Effector CD8-positive, alpha-beta T cell (primary cell): ENCODE results near the gene UBXN7.
"Not testable (repeated sequence)": the region's sequence is repeated elsewhere in the genome, so short reads cannot be mapped to it uniquely, and the experiment has no call there.

Experiments
- DNase-seq: peaks from one replicate; lab custom pipeline; 2025; lab: John Stamatoyannopoulos, UW
- total RNA-seq, 4 experiments: gene quantifications; one replicate each; lab custom pipeline; 2026; lab: John Stamatoyannopoulos, UW

UBXN7 gene, protein sequence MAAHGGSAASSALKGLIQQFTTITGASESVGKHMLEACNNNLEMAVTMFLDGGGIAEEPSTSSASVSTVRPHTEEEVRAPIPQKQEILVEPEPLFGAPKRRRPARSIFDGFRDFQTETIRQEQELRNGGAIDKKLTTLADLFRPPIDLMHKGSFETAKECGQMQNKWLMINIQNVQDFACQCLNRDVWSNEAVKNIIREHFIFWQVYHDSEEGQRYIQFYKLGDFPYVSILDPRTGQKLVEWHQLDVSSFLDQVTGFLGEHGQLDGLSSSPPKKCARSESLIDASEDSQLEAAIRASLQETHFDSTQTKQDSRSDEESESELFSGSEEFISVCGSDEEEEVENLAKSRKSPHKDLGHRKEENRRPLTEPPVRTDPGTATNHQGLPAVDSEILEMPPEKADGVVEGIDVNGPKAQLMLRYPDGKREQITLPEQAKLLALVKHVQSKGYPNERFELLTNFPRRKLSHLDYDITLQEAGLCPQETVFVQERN
- 62.2 to 126 (median 121) reads per million in 4 experiments for total RNA-seq

DNA sequence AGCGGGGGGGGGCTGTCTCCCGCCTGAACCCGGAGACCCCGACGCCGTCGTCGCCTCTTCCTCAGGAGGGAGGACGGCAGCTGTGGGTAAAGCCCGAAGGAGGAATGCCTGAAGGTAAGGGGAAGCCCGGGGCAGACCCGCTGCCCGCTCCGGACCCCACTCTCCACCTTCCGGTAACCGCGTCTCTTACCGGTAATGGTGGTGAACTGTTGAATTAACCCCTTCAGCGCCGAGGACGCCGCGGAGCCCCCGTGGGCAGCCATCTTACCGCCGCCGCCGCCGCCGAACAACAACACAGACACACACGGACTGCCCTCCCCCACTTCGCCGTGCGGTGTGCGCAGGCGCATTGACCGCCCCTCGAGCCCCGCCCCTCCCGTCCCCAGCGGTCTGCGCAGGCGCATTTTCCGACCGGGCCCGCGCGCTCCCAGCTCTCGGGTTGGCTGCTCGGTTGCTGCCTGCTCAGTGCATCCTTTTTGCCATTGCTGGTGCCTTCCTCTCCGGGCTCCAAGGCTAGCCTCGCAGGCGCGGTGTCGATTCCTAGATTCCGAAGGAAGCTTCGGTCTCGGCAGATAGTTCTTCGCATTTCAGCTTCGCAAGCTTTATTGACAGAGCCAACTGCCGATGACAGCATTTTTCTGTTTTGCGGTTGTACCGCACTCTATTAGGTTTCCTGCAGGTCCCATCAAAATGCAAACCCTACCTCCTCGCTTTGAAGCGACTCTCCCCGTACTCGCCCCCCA, at the start of gene UBXN7:
TSS of gene UBXN7 (minus strand) at position 291 of the 743 bp plus-strand sequence. CDS start at position 263, 28 bp downstream.
- DNase-seq, result peak; percentile 97

DNA sequence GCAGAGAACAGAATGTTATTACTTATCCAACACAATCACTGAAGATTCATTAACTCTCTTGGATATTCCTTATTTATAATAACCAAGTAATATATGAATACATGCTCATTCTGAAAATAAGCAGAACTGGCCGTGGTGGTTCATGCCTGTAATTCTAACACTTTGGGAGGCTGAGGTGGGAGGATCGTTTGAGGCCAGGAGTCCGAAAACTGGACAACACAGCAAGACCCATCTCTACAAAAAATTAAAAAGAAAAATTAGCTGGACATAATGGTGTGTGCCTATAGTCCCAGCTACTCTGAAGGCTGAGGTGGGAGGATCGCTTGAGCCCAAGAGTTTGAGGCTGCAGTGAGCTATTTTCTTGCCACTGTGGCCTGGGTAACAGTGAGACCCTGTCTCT, 45.5 kb upstream of the UBXN7 start:
- DNase-seq, result no peak

DNA sequence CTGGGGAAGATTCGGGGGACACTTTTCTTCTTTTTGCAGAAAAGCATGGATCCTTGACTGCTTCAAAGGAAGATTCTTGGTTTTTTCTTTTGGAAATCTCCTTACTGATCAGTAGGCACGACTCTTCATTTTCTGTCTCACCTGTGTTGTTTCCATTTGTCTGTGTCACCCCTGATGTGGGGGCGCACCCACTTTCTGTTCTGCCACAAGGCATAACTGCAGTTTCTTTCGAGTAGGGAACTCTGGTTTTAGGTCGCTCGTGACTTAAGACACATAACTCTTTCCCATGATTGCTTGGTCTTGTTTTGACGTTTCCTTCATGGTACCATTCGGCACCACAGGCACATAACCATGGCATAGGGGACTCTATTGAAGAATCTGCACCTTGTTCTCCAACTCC, 40.1 kb upstream of the UBXN7 start:
- DNase-seq, result no peak

DNA sequence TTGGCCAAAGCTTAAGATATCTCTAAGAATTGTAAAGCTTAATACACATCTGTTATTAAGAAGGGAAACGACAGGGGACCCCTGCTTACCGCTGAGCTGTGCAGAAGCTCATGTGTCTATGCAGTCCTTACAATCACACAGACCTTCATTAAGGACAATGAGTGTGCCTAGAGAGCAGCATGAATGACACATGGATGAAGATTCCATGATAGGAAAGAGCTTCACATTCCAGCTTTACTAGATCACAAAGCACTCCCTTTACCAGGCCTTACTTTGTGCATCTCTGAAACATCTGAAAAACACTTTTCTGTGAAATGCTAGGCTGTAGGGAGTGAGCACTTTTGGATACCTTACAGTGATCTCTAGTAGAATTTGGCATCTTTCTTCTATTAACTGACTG, 39.3 kb upstream of the UBXN7 start:
- no peak for DNase-seq

DNA sequence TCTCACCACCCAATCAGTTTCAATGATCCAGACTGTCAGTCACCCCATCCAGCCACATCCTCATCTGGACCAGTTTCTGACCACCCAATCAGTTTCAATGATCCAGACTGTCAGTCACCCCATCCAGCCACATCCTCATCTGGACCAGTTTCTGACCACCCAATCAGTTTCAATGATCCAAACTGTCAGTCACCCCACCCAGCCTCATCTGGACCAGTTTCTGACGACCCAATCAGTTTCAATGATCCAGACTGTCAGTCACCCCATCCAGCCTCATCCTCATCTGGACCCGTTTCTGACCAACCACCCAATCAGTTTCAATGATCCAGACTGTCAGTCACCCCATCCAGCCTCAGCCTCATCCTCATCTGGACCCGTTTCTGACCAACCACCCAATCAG, 38.0 kb upstream of the UBXN7 start:
- DNase-seq, result not testable (repeated sequence)

DNA sequence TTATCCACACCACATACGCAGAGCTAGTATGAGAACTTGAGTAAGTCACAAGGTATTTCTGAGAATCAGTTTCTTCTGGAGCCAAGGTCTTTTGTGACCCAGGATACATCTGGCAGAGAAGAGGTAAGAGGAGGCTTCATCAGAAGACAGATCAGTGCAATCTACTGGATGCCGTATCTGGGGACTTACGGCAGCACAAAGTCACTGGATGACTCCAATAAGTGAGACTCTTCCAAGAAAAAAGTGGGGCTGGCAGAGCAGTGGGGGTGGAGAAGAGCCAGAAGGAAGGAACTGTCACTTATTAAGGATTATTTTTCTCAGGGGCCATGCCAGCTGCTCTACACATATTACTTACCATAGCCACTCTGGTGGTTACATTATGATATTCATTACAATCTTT, 31.6 kb upstream of the UBXN7 start:
- DNase-seq, result no peak

DNA sequence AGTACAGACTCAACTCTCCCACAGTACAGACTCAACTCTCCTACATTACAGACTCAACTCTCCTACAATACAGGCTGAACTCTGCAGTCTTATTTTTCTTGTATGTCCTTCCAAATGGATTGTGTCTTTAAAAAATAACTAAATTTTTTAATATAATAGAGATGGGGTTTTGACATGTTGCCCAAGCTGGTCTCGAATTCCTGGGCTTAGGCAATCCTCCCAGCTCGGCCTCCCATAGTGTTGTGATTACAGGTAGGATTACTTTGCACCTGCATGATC, 31.2 kb upstream of the UBXN7 start:
- no peak for DNase-seq

DNA sequence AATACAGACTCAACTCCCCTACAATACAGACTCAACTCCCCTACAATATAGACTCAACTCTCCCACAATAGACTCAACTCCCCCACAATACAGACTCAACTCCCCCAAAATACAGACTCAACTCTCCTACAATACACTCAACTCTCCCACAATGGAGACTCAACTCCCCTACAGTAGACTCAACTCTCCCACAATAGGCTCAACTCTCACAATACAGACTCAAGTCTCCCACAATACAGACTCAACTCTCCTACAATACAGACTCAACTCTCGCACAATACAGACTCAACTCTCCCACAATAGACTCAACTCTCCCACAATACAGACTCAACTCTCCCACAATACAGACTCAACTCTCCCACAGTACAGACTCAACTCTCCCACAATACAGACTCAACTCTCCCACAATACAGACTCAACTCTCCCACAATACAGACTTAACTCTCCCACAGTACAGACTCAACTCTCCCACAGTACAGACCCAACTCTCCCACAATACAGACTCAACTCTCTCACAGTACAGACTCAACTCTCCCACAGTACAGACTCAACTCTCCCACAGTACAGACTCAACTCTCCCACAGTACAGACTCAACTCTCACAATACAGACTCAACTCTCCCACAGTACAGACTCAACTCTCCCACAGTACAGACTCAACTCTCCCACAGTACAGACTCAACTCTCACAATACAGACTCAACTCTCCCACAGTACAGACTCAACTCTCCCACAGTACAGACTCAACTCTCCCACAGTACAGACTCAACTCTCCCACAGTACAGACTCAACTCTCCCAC, 30.7 kb upstream of the UBXN7 start:
- not testable (repeated sequence) for DNase-seq

DNA sequence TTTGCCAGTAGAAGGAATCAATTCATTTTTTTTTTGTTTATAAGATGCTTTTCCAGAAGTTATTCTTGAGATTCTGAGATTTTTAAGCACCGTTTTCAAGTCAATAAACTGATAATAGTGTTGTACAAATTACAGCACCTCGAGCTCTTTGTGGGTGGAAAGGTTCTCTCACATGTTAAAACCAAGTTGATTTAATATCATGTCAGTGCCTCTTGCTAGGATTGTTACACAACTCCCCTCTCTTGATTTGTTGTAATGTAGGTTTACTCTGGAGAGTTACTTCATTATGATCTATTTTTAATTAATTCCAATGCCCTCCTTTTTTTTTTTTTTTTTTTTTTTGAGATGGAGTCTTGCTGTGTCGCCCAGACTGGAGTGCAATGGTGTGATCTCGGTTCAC, 25.8 kb upstream of the UBXN7 start:
- no peak for DNase-seq

DNA sequence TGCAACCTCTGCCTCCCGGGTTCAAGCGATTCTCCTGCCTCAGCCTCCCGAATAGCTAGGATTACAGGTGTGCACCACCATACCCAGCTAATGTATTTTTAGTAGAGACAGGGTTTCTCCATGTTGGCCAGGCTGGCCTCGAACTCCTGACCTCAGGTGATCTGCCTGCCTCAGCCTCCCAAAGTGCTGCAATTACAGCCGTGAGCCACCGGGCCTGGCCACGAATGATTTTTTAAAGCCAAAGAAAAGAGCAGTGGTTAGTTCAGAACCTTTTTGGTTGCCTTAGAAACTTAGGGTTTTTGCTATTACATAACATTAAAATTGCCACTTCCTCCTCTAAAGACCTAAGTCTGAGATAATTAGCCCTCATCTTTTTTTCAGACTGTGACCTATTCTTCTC, 25.2 kb upstream of the UBXN7 start:
- not testable (repeated sequence) for DNase-seq

DNA sequence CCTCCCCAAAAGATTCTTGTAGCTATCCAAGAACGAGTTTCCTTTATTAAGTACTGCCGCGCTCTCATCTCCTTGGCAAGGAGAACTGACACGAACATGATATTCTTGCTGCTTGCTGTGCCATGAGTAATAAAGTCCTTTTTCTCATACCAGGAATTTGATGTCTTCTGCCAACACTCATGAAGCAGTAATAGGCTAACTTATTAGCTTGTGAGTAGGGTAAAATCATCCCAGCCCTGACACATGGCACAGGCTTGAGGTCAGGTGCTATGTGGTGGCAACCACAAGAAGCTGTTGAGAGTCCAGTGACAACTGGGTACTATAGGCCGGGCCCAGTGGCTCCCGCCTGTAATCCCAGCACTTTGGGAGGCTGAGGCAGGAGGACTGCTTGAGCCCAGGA, 22.7 kb upstream of the UBXN7 start:
- no peak for DNase-seq

DNA sequence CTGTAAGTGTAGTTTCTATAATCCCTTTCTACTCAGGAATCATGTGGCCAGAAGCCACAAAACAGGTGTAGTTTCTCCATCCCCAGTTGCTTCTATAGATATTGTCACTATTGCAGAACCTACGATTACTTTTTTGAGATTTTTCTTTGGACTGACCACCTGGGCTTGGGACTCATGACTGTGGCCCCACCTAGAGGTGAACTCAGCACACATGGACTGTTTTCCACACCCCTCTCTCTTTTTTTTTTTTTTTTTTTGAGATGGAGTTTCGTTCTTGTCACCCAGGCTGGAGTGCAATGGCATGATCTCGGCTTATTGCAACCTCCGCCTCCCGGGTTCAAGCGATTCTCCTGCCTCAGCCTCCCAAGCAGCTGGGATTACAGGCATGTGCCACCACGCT, 13.2 kb upstream of the UBXN7 start:
- not testable (repeated sequence) for DNase-seq

DNA sequence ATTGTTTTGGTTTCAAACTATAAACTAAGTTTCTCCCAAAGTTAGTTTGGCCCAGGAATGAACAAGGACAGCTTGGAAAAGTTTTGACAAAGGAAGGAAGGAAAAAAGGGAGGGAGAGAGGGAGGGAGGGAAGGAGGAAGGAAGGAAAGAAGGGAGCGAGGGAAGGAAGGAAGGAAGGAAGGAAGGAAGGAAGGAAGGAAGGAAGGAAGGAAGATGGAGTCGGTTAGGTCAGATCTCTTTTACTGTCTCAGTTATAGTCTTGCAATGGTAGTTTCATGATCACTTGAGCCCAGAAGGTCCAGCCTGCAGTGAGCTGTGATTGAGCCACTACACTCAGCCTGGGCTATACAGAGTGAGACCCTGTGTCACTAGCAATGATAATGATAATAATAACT, 12.3 kb upstream of the UBXN7 start:
- no peak for DNase-seq

DNA sequence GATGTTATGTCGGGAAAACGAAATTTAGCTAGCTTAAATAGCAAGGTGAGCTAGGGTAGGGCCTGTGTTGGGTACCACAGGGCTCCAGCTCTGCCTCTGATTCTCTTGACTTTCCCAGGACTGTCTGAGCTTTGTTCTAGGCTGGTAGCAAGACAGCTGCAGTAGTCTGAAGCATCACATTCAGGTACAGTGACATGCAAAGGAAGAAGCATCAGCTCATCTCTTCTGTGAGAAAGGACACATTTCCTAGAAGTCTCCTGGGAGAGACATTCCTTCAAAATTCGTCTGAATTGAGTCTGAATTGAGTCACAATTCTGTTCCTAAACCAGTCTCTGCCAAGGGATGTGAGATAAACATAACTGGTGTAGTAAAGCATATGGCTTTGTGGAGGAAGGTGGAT, 8.5 kb upstream of the UBXN7 start:
- no peak for DNase-seq

DNA sequence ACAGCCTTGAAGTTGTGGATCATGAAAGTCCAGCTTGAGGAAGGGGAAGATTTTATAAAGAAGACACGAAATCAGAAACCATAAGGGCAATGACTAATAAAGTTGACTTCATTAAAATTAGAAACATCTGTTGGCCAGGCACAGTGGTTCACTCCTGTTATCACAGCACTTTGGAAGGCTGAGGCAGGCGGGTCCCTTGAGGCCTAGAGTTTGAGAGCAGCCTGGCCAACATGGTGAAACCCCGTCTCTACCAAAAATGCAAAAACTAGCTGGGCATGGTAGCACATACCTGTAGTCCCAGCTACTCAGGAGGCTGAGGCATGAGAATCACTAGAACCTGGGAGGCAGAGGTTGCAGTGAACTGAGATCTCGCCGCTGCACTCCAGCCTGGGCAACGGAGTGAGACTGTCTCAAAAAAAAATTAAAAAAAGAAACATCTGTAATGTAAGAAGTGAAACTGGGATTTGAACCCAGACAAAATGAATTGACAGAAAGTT, 7.9 kb upstream of the UBXN7 start:
- DNase-seq, result no peak

DNA sequence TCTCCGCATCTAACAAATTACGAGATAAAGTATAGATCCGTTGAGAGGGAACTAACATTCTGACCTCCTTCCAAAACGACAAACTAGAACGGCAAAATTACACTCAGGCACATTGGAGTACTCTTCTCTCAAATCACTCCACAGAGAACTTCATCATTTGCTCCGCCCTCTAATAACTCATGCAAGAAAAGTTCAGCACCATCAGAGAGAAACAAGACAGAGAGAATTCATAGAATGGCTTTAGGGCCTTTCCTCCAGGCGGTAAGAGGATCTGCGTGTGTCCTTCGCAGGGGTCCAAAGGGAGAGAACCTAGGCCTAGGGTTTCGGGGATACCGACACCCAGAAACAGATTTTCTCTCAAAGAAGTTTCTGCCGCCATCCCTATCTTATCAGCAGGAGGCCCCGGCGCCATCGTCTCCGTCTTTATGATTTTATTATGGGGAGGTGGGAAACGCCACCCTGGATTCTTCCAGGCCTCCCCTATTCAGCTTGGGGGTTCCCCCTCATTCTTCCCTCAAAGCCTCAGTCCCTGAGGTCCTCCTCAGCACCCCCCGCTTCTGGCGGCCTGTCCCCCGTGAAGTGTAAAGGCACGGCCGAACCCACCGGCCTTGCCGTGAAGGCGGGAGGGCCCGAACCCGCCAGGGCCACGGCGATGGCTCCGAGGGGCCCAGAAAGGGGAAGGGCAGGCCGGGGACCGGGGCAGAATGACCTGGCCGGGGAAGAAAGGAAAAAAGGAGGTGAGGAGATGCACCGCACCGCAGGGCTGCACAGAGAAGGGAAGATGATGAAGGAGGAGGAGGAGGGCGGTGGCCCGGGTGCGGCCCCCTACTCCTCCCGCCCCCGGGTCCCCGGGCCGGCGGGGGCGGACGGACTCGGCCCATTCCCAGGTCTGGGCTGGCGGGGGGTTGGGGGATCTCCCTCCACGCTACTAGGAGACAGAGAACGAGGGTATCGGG, 768 bp downstream of the UBXN7 start:
- DNase-seq, result no peak

DNA sequence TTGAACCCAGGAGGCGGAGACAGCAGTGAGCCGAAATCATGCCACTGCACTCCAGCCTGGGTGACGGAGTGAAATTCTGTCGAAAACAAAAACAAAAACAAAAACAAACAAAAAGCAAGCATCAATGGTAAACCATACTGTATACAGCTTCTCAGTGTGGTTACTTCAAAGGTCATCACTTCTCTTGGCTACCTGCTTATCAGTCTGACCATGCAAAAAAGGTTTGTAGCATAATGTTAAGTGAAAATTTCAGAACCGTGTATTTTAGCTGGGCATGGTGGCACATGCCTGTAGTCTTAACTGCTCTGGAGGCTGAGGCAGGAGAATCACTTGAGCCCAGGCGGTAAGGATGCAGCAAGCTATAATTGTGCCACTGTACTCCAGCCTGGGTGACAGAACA, 4.2 kb downstream of the UBXN7 start:
- DNase-seq, result no peak

DNA sequence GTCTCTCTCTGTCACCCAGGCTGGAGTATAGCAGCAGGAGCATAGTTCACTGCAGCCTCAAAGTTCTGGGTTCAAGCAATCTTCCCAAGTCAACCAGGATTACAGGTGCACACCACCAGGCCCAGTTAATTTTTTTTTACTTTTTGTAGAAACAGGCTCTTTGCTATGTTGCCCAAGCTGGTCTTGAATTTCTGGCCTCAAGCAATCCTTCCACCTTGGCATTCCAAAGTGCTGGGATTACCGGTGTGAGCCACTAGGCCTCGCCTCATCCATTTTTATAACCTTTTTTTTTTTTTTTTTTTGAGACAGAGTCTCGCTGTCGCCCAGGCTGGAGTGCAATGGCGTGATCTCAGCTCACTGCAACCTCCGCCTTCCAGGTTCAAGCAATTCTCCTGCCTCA, 7.8 kb downstream of the UBXN7 start:
- DNase-seq, result not testable (repeated sequence)

DNA sequence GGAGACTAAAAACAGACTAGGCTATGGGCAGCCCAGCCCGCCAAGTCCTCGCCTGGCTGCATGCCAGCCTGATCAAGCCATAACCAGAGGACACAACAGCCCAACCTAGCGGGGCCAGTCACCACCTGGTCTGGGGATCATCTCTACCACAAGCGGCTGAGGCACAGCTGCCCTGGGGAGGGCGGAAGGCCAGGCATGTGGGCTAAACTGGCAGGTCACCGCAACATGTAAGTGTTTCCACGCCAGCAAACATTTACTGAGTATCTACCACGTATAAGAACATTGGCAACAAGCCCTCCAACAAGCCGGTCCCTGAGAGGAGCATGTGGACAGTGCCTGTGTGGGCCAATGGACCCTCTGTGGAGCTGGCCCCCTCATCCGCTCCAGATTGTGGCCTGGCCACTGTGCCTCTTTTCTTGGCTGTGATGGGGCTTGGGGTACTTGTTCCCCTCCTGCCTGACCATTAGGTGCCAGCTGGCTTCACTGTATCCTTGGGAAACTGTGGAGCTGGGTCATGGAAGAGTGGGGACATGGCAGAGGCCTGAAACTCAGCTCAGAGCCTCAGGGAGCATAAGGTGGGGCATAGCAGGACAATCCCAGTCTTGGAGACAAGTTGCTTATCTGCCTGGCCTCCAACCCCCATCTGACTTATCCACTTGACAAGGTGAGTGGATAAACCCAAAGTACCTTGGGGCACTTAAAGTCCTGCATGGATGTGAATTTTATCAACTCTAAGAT, 9.0 kb downstream of the UBXN7 start:
- no peak for DNase-seq

DNA sequence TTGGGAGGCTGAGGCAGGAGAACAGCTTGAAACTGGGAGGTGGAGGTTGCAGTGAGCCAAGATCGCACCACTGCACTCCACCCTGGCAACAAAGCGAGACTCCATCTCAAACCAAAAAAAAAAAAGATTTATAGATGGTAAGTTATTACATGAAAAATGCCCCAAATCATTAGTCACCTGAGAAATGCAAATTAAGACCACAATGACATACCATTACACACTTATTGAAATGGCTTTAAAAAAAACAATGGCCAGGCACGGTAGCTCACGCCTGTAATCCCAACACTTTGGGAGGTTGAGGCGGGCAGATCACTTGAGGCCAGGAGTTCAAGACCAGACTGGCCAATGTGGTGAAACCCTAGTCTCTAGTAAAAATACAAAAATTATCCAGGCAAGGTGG, 10.6 kb downstream of the UBXN7 start:
- not testable (repeated sequence) for DNase-seq
